HG03280 (cell line): ENCODE data around the gene TSPAN18.

Experiments
- ATAC-seq: cut with Tn5 transposase; IDR thresholded peaks from one replicate; pipeline ENCODE4 v1.9.1; 2021; ENCODE audit warnings: mild to moderate bottlenecking, moderate library complexity; ENCODE audit not compliant: unreplicated experiment

Gene TSPAN18

GRCh38 chr11:44910591-44910990 is 183.8 kb downstream of the TSPAN18 start:
- no peak for ATAC-seq

- no peak for ATAC-seq
Observed at GRCh38 chr11:44911029-44911814, 184.5 kb downstream of the TSPAN18 start.

GRCh38 chr11:44912270-44912987 is 185.7 kb downstream of the TSPAN18 start:
- ATAC-seq = no peak

- ATAC-seq = no peak
Observed at GRCh38 chr11:44913502-44913901, 186.7 kb downstream of the TSPAN18 start.

- ATAC-seq = no peak
Observed at GRCh38 chr11:44914105-44914504, 187.3 kb downstream of the TSPAN18 start.

GRCh38 chr11:44915004-44915403 is 188.2 kb downstream of the TSPAN18 start:
- ATAC-seq = no peak

GRCh38 chr11:44915621-44916020 is 188.9 kb downstream of the TSPAN18 start:
- ATAC-seq = no peak

GRCh38 chr11:44916331-44916730 is 189.6 kb downstream of the TSPAN18 start:
- no peak for ATAC-seq

- ATAC-seq = no peak
Observed at GRCh38 chr11:44916801-44917385, 190.1 kb downstream of the TSPAN18 start.

- ATAC-seq = no peak
Observed at GRCh38 chr11:44917741-44918140, 191.0 kb downstream of the TSPAN18 start.

- no peak for ATAC-seq
Observed at GRCh38 chr11:44920451-44920850, 193.7 kb downstream of the TSPAN18 start.

- ATAC-seq = no peak
Observed at GRCh38 chr11:44923115-44923514, 196.4 kb downstream of the TSPAN18 start.

- ATAC-seq = no peak
Observed at GRCh38 chr11:44923806-44924205, 197.0 kb downstream of the TSPAN18 start.

GRCh38 chr11:44926036-44926435 is 199.3 kb downstream of the TSPAN18 start:
- ATAC-seq = no peak

GRCh38 chr11:44927174-44927661 is 200.5 kb downstream of the TSPAN18 start:
- no peak for ATAC-seq

GRCh38 chr11:44928144-44928543 is 201.4 kb downstream of the TSPAN18 start:
- ATAC-seq = no peak

- ATAC-seq = no peak
Observed at GRCh38 chr11:44928816-44929215, 202.1 kb downstream of the TSPAN18 start.

- ATAC-seq = no peak
Observed at GRCh38 chr11:44930588-44931302, 204.0 kb downstream of the TSPAN18 start.

- ATAC-seq = no peak
Observed at GRCh38 chr11:44931466-44931865, 204.7 kb downstream of the TSPAN18 start.

GRCh38 chr11:44934110-44934509 is 207.3 kb downstream of the TSPAN18 start:
- ATAC-seq = no peak

- ATAC-seq = no peak
Observed at GRCh38 chr11:44934735-44935250, 208.0 kb downstream of the TSPAN18 start.
